ENCODE results near the gene MEF2C.

Gene MEF2C

GRCh38 chr5:88748666-88749065 is 134.3 kb downstream of the MEF2C start:
- no peak for DNase-seq

- no peak for DNase-seq
Measured at GRCh38 chr5:88746438-88746882, 136.5 kb downstream of the MEF2C start.

- DNase-seq, result no peak
Measured at GRCh38 chr5:88745093-88745696, 137.8 kb downstream of the MEF2C start.

DNA sequence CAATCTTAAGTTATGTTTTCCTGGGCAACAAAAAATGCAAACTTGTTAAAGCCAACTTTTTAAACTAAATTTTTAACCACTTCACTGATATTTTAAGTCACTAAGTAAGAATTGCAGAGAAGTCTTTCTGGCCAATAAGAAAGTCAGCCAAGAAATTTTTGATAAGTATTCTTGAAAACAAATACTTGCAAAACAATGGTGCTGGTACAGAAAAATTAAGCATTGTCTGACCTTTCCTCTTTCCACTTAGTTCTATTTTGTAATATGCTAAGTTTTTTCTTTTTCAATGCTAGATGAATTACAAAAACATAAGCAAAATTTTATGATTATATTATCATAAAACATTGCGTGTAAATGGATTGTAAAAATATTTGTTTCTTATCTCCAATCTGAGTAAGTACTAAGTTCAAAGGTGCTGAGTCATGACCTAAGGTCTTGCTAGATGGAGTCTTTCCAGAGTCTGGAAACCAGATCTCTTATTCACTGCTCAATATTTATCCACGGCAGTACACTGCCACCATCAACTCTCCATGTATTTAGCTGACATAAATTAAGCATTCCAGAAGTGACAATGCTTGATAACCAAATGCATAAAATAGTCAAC is 139.7 kb downstream of the MEF2C start:
- no peak for DNase-seq

- no peak for DNase-seq
Measured at GRCh38 chr5:88741964-88742363, 141.0 kb downstream of the MEF2C start.

DNA sequence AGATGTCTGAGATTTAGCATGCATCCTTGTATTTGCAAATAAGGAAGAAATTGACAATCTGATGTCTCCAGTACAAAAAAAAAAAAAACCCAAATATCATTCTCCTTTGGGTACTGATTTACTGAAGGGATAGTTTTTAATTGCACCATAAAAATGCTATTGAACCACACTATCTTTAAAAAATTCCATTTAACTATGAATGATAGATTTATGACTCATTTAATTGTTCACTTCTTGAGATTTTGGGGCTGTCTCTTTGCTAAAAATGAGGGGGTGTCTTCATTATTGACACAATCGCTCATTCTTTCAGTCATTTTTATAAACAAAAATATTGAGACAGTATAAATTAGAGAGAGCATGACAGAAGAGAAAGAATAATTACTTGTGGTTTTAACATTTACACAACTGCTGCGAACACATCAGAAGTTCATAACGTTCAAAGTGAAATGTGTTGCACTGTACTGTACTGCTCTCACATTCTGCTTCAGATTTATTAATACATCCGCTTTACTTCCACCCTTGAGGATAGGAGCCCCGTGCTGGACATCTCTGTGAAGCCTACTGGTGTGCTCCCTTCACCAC is 142.3 kb downstream of the MEF2C start:
- no peak for DNase-seq

- DNase-seq, result no peak
Measured at GRCh38 chr5:88736494-88736893, 146.5 kb downstream of the MEF2C start.

DNA sequence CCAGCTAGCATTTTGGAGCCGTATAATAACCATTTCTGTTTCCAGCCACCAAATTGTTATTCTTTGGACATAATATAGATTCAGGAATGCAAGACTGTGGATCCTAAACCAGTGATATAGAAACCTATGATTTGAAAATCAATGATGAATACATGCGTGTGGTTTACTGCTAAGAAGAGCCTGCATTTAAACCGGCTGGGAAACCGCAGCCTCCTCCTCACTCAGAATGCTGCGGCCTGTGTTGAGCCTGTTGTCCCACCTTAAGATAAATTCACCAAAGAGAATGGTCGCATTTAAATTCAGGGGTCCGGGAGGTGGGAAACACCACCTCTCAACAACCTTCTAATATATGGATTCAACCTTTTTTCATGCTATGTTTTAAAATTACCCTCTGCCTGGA is 148.0 kb downstream of the MEF2C start:
- DNase-seq, result no peak

DNA sequence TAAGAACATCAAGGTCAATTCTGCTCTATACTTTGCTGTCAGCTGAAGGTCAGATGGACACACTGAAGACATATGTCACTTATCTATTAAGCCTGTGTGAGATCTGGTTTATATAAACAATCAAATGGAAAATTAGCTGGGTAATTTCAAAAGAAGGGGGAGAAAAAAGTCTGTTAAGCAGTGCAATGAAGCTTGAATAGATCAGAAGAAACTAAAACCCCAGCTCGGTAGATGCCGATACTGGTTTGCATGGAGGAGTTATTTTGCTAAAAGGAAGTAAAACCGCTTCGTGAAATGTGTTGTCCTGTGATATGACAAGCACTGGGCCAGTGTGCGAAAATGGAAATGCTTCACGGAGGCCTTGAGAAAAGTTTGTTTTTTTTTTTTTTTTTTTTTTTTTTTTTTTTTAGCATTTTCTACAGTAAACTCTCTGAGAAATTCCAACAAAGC is 148.8 kb downstream of the MEF2C start:
- peak; percentile 6 to 53 for DNase-seq

DNA sequence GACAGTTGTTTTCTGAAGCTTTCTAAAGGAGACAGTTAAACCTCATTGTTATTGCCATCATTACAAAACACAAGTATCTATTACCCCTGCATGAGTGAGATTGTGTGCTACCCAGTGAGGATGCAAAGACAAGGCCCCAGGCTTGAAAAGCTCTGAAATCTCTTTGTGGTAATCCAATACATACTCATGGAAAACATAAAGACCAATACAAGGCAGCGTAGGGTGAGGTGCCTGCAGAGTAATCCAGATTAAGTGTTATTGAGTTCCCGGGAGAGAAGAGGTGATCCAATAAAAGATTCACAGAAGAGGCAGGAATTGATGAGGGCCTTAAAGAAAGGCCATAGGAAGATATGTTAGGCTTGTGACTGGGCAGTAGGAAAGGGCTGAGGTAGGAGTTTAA is 150.1 kb downstream of the MEF2C start:
- DNase-seq, result no peak

- peak in 1 of 2 donors; percentile 46 for DNase-seq
Measured at GRCh38 chr5:88732181-88732633, 150.8 kb downstream of the MEF2C start.

DNA sequence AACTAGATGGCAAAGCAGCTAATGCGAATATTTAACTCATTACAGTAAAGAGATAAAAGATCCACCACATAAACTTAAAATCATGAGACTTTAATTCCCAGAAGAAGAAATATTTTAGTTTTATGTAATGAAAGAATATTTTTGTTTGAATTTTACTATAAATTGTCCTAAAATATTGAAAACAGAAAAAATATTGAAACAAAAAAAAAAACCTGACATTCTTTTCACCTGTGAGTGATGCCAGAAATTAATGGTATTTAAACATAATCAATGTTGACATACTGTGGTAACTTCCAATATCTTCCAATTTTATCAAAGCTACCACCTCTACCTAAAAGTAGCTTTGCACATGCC is 153.2 kb downstream of the MEF2C start:
- no peak for DNase-seq

DNA sequence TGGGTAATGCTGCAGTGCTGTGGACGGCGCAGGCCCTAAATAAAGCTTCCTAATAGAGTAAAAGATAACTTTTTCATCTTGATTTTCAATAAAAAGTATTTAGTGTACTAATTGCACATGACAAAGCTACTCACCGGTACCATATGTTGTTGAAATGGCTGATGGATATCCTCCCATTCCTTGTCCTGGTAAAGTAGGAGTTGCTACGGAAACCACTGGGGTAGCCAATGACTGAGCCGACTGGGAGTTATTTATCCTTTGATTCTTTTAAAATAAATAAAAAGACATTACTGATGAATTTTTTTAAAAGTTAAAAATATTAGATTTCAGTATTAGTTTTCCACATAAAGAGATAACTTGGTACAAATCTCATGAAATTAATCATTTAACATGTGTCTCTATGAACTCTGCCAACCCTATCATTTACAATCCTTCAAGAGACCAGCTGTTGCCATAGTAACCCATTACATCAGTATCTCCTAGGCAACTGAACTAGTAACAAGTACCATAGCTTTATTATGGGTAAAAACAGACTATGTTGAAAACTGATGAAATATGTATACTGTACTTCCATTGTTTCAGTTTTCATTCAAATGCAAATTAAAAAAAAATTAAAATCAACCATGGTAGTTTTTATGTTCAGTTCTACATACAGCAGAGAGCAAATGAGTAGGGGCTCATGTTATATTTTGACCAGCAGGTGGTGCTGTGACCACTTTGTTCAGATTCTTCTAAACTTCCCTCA is 153.7 kb downstream of the MEF2C start:
- DNase-seq, result peak; percentile 57 to 71

- peak in 1 of 2 donors; percentile 22 for DNase-seq
Measured at GRCh38 chr5:88727705-88728313, 155.2 kb downstream of the MEF2C start.

DNA sequence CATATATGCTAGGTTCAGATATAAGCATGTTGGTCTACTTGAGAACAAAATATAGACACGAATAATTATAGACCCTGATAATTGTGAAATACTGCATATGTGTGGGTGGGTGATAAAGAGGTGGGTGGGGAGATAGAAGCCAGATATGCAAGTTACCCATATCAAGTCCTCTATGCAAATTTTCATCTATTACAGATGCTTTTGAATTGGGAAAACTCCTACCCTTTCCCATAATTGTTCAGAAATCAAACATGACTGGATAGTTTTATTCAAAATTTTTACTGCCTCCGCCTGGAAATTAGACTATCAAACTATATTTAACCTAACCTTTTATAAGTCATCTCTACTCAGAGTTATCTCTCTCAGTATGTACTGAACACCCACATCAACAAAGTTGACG is 157.5 kb downstream of the MEF2C start:
- DNase-seq, result no peak

DNA sequence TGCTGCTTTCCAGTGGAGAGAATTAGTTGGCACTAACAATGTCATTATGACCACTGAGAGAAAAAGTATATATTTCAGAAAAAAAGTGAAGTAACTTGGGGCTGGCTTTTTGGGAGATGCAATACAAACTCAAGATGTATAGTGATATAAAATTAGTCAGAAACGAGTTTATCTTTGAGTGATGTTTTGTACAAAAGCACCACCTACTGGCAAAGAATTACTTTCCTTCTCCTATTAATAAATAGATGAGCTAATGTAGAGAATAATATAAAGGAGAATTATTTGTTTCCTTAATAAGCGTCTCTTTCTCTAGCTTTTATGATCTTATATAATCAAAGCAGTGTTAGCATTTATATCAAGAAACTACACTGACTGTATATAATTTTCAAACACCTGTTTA is 158.8 kb downstream of the MEF2C start:
- no peak for DNase-seq

DNA sequence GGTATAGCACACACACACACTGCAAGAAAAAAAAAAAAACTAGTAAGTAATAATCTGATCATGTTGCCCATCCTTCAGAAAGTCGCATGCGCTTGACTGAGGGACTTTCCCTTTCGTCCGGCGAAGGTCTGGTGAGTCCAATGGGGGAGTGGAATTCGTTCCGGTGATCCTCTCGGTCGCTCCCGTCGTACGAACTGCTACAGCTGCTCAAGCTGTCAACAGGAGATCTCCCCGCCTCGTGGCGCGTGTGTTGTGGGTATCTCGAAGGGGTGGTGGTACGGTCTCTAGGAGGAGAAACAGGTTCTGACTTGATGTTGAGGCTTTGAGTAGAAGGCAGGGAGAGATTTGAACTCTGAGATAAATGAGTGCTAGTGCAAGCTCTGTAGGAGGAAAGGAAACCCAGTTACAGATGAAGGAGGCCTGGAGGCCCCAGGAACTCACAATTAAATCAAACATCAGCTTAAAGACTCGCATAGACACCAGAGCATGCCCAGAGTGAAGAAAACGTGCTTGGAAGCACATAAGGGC is 160.4 kb downstream of the MEF2C start:
- no peak for DNase-seq

DNA sequence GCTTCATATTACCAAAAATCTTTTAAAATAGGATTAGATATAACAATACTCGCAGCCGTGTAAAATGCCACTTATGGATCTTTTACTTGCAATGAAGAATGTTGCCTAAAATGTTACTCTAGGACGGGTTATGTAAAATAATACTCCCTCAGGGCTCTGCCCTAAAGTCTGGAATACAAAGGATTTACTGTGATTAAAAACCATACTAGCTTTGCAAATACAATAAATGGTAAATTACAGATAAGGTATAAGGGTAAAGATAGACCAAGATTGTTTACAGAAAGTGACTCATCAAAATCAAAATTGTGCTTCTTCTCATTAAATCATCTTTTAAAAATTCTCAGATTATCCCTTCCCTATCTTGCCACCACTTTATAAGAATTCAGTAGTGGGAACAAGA is 163.6 kb downstream of the MEF2C start:
- no peak for DNase-seq

DNA sequence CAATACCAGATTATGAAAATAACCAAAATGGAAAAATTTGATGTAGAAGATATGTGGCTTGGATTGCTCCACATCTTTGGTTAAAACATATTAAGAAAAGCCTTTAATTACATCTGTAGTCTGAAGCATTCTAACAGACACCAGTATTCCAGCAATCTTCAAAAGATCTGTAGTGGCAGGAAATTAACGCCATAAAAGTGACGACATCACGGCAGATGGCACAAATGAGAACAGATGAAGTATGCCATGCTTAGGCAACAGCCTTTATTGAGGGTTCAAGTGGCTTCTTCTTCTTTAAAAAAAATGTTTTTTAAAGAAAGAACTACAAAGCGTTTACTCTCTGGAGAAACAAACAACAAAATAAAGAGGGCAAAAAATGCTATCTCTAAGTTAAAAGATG is 164.2 kb downstream of the MEF2C start:
- no peak for DNase-seq

GRCh38 chr5:88716101-88716500 is 166.9 kb downstream of the MEF2C start:
- no peak for DNase-seq

DNA sequence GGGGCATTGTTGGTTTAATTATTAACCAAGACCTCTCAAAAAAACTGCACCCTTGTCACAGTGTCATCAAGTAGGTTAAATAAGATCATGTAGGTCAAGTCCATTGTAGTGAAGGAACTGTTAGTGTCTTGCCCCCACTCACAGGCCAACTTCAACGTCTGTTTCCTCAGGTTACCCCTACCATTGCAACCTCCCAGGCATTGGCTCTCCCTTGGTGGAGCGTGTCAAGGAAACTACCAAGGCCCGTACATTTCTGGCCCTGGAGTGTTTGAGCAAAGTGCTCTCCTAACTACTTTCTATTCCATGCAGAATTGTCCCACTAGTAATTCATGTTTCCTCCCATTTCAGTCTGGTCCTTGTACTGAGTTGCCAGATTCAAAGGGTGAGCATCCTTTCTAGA is 167.5 kb downstream of the MEF2C start:
- DNase-seq, result no peak

DNA sequence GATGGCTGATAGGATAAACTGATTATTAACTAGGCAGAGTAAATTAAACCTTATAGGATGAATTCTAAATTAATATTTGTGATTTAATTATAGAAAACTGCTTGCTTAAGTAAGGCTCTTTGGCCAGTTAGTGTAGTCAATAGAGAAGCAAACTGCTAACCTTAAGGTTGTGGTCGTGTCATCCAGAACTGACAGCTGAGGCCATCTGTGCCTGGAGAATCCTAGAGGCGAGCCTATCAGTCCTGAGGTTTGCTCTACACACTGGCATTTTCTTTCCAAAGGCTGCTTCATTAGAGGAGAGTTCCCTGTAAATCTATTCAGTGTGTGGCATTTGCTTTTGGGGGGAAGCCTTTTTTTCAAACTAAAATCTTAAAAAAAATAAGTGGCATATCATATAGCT is 169.2 kb downstream of the MEF2C start:
- no peak for DNase-seq

All from CD4-positive, alpha-beta T cell treated with Interleukin-4 for 1 hour (primary cell).